ENCODE results near the gene MC4R.

MC4R gene

GRCh38 chr18:60322591-60322990 is 50.0 kb downstream of the MC4R start:
- DNase-seq: no peak
